ENCODE data around the gene RAMAC. TPM values are rescaled to one million over a fixed set of nuclear protein-coding genes. Genes with fewer than 3 reads are reported as not detected.

RAMAC gene
- total and polyA plus RNA-seq, 2 of the 8 experiments (the other 6 are each of a cell fraction or from before 2014, with no cell fraction given), result 20.7 to 32.9 TPM

DNA sequence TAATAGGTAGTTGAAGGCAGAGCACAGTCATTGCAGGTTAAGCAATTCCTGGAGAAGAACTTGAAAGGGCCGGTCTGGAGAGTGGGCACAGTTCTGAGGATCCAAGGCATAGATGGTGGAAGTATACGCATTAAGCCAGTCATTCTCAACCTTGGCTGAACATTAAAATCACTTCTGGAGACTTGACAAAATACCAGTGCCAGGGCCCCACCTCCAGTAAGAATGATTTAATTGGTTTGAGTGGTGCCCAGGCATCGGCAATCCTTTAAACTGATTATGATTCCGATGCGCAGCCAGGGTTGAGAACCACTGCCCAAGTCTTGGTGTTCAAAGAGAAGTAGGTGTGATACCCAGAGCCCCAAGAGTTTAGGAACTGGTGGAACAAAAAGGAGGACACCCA, 26.6 kb upstream of the RAMAC start:
- Histone ChIP-seq H2BK15ac (ENCODE audit: low read length) (no peak overlapping the region), H2BK120ac (replicated peaks; ENCODE audit: low read depth, low read length) (no peak overlapping the region), H3K27ac (ENCODE audit: low read depth, low read length) (no peak overlapping the region), H3K4me1 (replicated peaks in 1 of 4; ENCODE audit: control insufficient read depth in 3 of 4, insufficient read depth in 4 of 4, low read length in 3 of 4) (peaks cover 0 to 11% (median 6%) of the 10 kb centered on the region in 4 experiments; a peak in 4 of 7 replicates), H3K4me2 (ENCODE audit: insufficient read depth in 1 of 2, low read depth in 2 of 2, low read length in 2 of 2) (no peak overlapping the region), H3K9ac (replicated peaks in 1 of 4; ENCODE audit: extremely low read depth in 1 of 4, low read depth in 3 of 4, low read length in 3 of 4) (no peak overlapping the region), H3K79me2 (ENCODE audit: control insufficient read depth in 1 of 2, insufficient read depth in 2 of 2, low read length in 2 of 2) (no peaks in the 10 kb centered on the region), H4K20me1 (replicated peaks in 1 of 2; ENCODE audit: control insufficient read depth in 1 of 2, insufficient read depth in 2 of 2, low read length in 2 of 2) (no peaks in the 10 kb centered on the region), H2AK5ac (ENCODE audit: low read depth, low read length) (no peak overlapping the region), H3K9me3 (ENCODE audit: insufficient read depth in 2 of 2, low read depth in 1 of 2, low read length in 1 of 2) (no peaks in the 10 kb centered on the region), H3K4ac (replicated peaks; ENCODE audit: insufficient read length, low read depth, low read length) (no peak overlapping the region), H4K91ac (replicated peaks; ENCODE audit: insufficient read length, low read length) (no peak overlapping the region), H2AFZ (ENCODE audit: low read length) (no peak overlapping the region), H3K14ac (ENCODE audit: insufficient read length) (no peak overlapping the region), H2BK20ac (ENCODE audit: low read length) (no peak overlapping the region), H3K36me3 (ENCODE audit: control insufficient read depth in 2 of 4, insufficient read depth in 4 of 4, low read length in 3 of 4) (no peaks in the 10 kb centered on the region), H4K5ac (ENCODE audit: insufficient read length, low read depth, low read length) (no peak overlapping the region), H3K27me3 (replicated peaks in 1 of 4; ENCODE audit: control insufficient read depth in 3 of 4, extremely low read depth in 1 of 4, insufficient read depth in 3 of 4, low read length in 3 of 4) (no peaks in the 10 kb centered on the region; a peak in 1 of 7 replicates), H3K79me1 (ENCODE audit: low read depth, low read length) (no peaks in the 10 kb centered on the region), H3K56ac (replicated peaks; ENCODE audit: insufficient read length, low read depth, low read length) (no peak overlapping the region), H3K4me3 (ENCODE audit: extremely low read depth in 1 of 4, insufficient read depth in 2 of 4, low read depth in 3 of 4, low read length in 4 of 4) (no peak overlapping the region), H2BK5ac (ENCODE audit: low read depth, low read length) (no peak overlapping the region), H2BK12ac (ENCODE audit: low read depth, low read length) (no peak overlapping the region), H3K18ac (ENCODE audit: extremely low read depth, low read length) (no peak overlapping the region), H3K23ac (ENCODE audit: insufficient read length) (no peak overlapping the region), H4K8ac (ENCODE audit: extremely low read depth, insufficient read depth, low read length) (no peak overlapping the region), H3K23me2 (ENCODE audit: low read depth, low read length) (no peaks in the 10 kb centered on the region)
- WGBS, 2 experiments (ENCODE audit: extremely low coverage in 1 of 2, insufficient coverage in 1 of 2, insufficient read length in 1 of 2, insufficient replicate concordance in 2 of 2, low coverage in 1 of 2, low lambda C conversion rate in 2 of 2, missing lambda C conversion rate in 1 of 2), result 92% methylated on average over 5 of the region's 5 CpGs; no CpG with 5 or more reads in 1 of the 2 experiments
- no peak for DNase-seq (ENCODE audit: low read depth in 1 of 2, low spot score in 2 of 2)
- TF ChIP-seq CBX5 (IDR thresholded peaks at IDR 0.05; ENCODE audit: low read depth, low read length) (no peak), CHD2 (IDR thresholded peaks at IDR 0.05; ENCODE audit: low read length) (no peak), SIRT6 (IDR thresholded peaks at IDR 0.05; ENCODE audit: low read length) (no peak), BACH1 (IDR thresholded peaks at IDR 0.05; ENCODE audit: low read length) (no peak), TAF7 (optimal IDR thresholded peaks at IDR 0.05; ENCODE audit: borderline replicate concordance, low read depth, low read length) (no peak), MAX (IDR thresholded peaks at IDR 0.05) (no peak), CHD1 (IDR thresholded peaks at IDR 0.05; ENCODE audit: low read depth, low read length) (no peak), GABPA (IDR thresholded peaks at IDR 0.05; ENCODE audit: borderline replicate concordance, insufficient read depth, low read length) (no peak), SAP30 (IDR thresholded peaks at IDR 0.05; ENCODE audit: insufficient read depth, insufficient replicate concordance, low read length) (no peak), ATF3 (IDR thresholded peaks at IDR 0.05; ENCODE audit: insufficient read depth, low read depth, low read length) (no peak)
- ChIA-PET CTCF (ENCODE audit: partially characterized antibody) (interaction anchor here (0.8 to 3.9 kb wide), 6 partner anchors 12 to 40 kb away, joined by 3 to 13 read pairs (median 5); no protein-coding TSS in a partner anchor), POLR2A (ENCODE audit: partially characterized antibody) (no interaction called here)
- no peak for FAIRE-seq
